Measurements from ENCODE around the gene RAE1. TPM values are rescaled to one million over a fixed set of nuclear protein-coding genes. Genes with fewer than 3 reads are reported as not detected.
"Not testable (repeated sequence)": the region's sequence is repeated elsewhere in the genome, so short reads cannot be mapped to it uniquely, and the experiment has no call there.

Gene RAE1
- total RNA-seq, 1 donor from 2014 or later, result 31.8 TPM

GRCh38 chr20:57409672-57410397 lies 58.8 kb downstream of the RAE1 start:
- no peak for DNase-seq (ENCODE audit: low spot score in 2 of 2)

GRCh38 chr20:57410398-57410920 lies 59.4 kb downstream of the RAE1 start:
- DNase-seq (ENCODE audit: low spot score in 2 of 2), result no peak
- no peak for FAIRE-seq

More at GRCh38 chr20:57409672-57410397, 58.8 kb downstream of the RAE1 start:
- FAIRE-seq, result no peak

GRCh38 chr20:57410924-57411323 lies 59.9 kb downstream of the RAE1 start:
- DNase-seq (ENCODE audit: low spot score in 2 of 2), result no peak
- FAIRE-seq, result no peak

GRCh38 chr20:57411406-57412283 lies 60.6 kb downstream of the RAE1 start:
- DNase-seq (ENCODE audit: low spot score in 2 of 2) (no peak), FAIRE-seq (no peak)

- FAIRE-seq (no peak), DNase-seq (ENCODE audit: low spot score in 2 of 2) (no peak)
These were observed 61.4 kb downstream of the RAE1 start for GRCh38 chr20:57412347-57413029.

- no peak for FAIRE-seq
- DNase-seq (ENCODE audit: low spot score in 2 of 2), result no peak
These were observed 62.9 kb downstream of the RAE1 start for GRCh38 chr20:57413986-57414385.

- no peak for FAIRE-seq
- DNase-seq (ENCODE audit: low spot score in 2 of 2), result no peak
These were observed 64.0 kb downstream of the RAE1 start for GRCh38 chr20:57414867-57415592.

- FAIRE-seq, result no peak
- DNase-seq (ENCODE audit: low spot score in 2 of 2), result no peak
These were observed 64.7 kb downstream of the RAE1 start for GRCh38 chr20:57415771-57416170.

GRCh38 chr20:57416296-57417022 lies 65.4 kb downstream of the RAE1 start:
- DNase-seq (ENCODE audit: low spot score in 2 of 2) (no peak), FAIRE-seq (no peak)

GRCh38 chr20:57417051-57417689 lies 66.1 kb downstream of the RAE1 start:
- FAIRE-seq, result no peak
- DNase-seq (ENCODE audit: low spot score in 2 of 2), result no peak

GRCh38 chr20:57417830-57418780 lies 67.0 kb downstream of the RAE1 start:
- no peak for FAIRE-seq

GRCh38 chr20:57419479-57419878 lies 68.4 kb downstream of the RAE1 start:
- not testable (repeated sequence) for FAIRE-seq; DNase-seq (ENCODE audit: low spot score in 2 of 2)

More at GRCh38 chr20:57417830-57418780, 67.0 kb downstream of the RAE1 start:
- no peak for DNase-seq (ENCODE audit: low spot score in 2 of 2)

- FAIRE-seq, result no peak
- no peak for DNase-seq (ENCODE audit: low spot score in 2 of 2)
These were observed 69.7 kb downstream of the RAE1 start for GRCh38 chr20:57420571-57421252.

- no peak for DNase-seq (ENCODE audit: low spot score in 2 of 2)
- no peak for FAIRE-seq
These were observed 70.5 kb downstream of the RAE1 start for GRCh38 chr20:57421253-57422220.

- DNase-seq (ENCODE audit: low spot score in 2 of 2) (no peak), FAIRE-seq (no peak)
These were observed 71.2 kb downstream of the RAE1 start for GRCh38 chr20:57422254-57422653.

All from frontal cortex (tissue), 4 donors.